ENCODE results near the gene BMPR2.
"Not testable (repeated sequence)": the region's sequence is repeated elsewhere in the genome, so short reads cannot be mapped to it uniquely, and the experiment has no call there.

DNA sequence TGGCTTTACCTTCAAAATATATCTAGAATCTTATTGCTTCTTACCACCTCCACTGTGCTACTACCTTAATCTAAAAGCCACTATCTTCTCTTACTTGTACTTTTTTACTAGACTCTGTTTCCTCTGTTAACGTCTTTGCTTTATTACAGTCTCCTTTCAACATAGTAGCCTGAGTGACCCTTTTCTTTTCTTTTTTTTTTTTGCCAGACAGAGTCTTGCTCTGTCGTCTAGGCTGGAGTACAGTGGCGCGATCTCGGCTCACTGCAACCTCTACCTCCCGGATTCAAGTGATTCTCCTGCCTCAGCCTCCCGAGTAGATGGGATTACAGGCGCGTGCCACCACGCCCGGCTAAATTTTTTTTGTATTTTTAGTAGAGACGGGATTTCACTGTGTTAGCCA lies 10.4 kb downstream of the BMPR2 start:
- TF ChIP-seq, protein P1, sequence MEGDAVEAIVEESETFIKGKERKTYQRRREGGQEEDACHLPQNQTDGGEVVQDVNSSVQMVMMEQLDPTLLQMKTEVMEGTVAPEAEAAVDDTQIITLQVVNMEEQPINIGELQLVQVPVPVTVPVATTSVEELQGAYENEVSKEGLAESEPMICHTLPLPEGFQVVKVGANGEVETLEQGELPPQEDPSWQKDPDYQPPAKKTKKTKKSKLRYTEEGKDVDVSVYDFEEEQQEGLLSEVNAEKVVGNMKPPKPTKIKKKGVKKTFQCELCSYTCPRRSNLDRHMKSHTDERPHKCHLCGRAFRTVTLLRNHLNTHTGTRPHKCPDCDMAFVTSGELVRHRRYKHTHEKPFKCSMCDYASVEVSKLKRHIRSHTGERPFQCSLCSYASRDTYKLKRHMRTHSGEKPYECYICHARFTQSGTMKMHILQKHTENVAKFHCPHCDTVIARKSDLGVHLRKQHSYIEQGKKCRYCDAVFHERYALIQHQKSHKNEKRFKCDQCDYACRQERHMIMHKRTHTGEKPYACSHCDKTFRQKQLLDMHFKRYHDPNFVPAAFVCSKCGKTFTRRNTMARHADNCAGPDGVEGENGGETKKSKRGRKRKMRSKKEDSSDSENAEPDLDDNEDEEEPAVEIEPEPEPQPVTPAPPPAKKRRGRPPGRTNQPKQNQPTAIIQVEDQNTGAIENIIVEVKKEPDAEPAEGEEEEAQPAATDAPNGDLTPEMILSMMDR (IDR thresholded peaks at IDR 0.05) = not testable (repeated sequence)
- not testable (repeated sequence) for TF ChIP-seq POLR2A (IDR thresholded peaks at IDR 0.05)

All from lower leg skin (tissue), 3 donors.